ENCODE data around the gene PDE4D.

GRCh38 chr5:59341155-59341554 lies 552.4 kb downstream of the PDE4D start:
- TF ChIP-seq, protein P1, sequence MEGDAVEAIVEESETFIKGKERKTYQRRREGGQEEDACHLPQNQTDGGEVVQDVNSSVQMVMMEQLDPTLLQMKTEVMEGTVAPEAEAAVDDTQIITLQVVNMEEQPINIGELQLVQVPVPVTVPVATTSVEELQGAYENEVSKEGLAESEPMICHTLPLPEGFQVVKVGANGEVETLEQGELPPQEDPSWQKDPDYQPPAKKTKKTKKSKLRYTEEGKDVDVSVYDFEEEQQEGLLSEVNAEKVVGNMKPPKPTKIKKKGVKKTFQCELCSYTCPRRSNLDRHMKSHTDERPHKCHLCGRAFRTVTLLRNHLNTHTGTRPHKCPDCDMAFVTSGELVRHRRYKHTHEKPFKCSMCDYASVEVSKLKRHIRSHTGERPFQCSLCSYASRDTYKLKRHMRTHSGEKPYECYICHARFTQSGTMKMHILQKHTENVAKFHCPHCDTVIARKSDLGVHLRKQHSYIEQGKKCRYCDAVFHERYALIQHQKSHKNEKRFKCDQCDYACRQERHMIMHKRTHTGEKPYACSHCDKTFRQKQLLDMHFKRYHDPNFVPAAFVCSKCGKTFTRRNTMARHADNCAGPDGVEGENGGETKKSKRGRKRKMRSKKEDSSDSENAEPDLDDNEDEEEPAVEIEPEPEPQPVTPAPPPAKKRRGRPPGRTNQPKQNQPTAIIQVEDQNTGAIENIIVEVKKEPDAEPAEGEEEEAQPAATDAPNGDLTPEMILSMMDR (IDR thresholded peaks at IDR 0.05; ENCODE audit: insufficient read depth, low read length): no peak
- no peak for TF ChIP-seq REST (IDR thresholded peaks at IDR 0.05; ENCODE audit: insufficient replicate concordance, low read depth)
- no peak for TF ChIP-seq POLR2AphosphoS5 (IDR thresholded peaks at IDR 0.05; ENCODE audit: low read depth)
- TF ChIP-seq GABPA (IDR thresholded peaks at IDR 0.05; ENCODE audit: low read depth): no peak
- no peak for TF ChIP-seq SPI1 (IDR thresholded peaks at IDR 0.05; ENCODE audit: borderline replicate concordance, low read depth)
